ENCODE measurements around the gene USP32. TPM values are rescaled to one million over a fixed set of nuclear protein-coding genes. Genes with fewer than 3 reads are reported as not detected.
A peak's percentile ranks its signal among the peaks of the same experiment; 100 is the strongest.

The USP32 gene
- total RNA-seq, 2 donors from 2014 or later, result 54.1 to 74.3 TPM

DNA sequence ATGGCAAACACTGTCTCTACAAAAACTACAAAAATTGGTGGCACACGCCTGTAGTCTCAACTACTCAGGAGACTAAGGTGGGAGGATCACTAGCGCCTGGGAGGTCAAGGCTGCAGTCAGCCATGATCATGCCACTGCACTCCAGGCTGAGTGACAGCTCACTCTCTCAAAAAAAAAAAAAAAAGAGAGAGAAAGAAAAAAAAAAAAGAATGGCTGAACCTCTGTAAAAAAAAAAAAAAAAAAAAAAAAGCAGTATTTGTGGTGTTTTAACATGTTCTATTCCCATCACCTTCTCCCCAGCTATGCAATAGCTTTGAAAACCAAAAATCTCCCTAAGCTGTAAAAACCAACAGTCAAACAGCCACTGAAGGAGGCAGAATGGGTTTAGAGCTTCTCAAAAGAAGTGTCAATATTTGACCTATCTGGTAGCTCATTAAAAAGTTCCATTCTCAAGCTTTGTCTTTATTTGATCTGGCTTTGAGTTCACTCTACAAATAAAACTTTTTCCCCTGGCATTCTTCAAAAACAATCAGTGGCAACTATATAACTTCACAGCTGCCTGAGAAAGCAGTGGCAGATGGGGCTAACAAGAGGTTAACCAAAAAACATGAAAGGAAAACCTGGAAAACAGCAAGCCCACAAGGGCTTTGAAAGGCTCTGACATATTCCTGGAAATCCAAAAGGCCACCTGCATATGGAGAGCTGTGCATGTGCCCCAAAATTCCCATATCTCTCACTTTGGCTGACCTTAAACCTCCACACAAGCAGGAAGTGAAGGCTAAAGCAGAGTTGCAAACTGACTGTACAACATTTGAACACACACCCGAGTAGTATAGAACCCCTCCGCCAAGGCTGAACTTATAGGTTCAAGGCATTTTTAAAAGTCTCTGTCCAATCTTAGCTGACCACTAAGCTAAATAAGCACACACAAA lies 36.0 kb downstream of the USP32 start:
- Mint-ChIP-seq H3K4me3 (no peak overlapping the region), H3K4me1 (peaks cover 35% of the 10 kb centered on the region), H3K27me3 (ENCODE audit: insufficient read depth) (no peaks in the 10 kb centered on the region), H3K9me3 (no peaks in the 10 kb centered on the region), H3K27ac (peak overlapping the region; percentile 85), H3K36me3 (ENCODE audit: low read depth) (peaks cover 4% of the 10 kb centered on the region)
- H3K4me1 ChIP-seq (ENCODE audit: control insufficient read depth, insufficient read depth, low read length), result peaks cover 11% of the 10 kb centered on the region
- H3K27ac ChIP-seq (ENCODE audit: low read depth, low read length), result no peak overlapping the region
- no peaks in the 10 kb centered on the region for H3K27me3 ChIP-seq (ENCODE audit: control insufficient read depth, insufficient read depth, low read length, poor library complexity, severe bottlenecking)
- no peaks in the 10 kb centered on the region for H3K36me3 ChIP-seq (ENCODE audit: control insufficient read depth, insufficient read depth, low read length)
- TF ChIP-seq, protein P1, sequence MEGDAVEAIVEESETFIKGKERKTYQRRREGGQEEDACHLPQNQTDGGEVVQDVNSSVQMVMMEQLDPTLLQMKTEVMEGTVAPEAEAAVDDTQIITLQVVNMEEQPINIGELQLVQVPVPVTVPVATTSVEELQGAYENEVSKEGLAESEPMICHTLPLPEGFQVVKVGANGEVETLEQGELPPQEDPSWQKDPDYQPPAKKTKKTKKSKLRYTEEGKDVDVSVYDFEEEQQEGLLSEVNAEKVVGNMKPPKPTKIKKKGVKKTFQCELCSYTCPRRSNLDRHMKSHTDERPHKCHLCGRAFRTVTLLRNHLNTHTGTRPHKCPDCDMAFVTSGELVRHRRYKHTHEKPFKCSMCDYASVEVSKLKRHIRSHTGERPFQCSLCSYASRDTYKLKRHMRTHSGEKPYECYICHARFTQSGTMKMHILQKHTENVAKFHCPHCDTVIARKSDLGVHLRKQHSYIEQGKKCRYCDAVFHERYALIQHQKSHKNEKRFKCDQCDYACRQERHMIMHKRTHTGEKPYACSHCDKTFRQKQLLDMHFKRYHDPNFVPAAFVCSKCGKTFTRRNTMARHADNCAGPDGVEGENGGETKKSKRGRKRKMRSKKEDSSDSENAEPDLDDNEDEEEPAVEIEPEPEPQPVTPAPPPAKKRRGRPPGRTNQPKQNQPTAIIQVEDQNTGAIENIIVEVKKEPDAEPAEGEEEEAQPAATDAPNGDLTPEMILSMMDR (conservative IDR thresholded peaks at IDR 0.05), result no peak
- no peak for DNase-seq
- 83 to 93% methylated on average over 1 to 4 of the region's 4 CpGs for WGBS, 2 experiments (ENCODE audit: insufficient coverage in 1 of 2, insufficient read length in 1 of 2)
- no peak overlapping the region for H3K4me3 ChIP-seq (ENCODE audit: low read length)
- no peaks in the 10 kb centered on the region for H3K9me3 ChIP-seq (ENCODE audit: control insufficient read depth, low read length)
- no peak overlapping the region for H3K9ac ChIP-seq (ENCODE audit: extremely low read depth, low read length, poor library complexity, severe bottlenecking)

DNA sequence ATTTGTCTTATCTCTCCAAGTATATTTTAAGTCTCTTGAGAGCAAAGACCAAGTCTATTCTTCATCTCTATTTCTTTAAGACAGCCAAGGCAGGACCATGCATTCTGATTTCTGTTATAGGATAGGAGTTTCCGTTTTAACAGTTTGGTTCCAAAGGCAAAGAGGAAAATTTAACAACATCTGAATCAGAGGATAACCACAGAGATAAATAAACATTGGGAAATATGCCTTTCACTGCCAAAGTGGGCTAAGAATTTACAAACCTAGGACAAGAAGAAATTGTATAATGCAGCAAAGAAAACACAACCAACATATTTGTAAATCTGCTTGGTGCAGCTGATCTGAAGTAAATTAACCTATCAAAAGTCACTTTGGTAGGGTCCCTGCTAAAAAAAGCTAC lies 37.7 kb downstream of the USP32 start:
- Histone ChIP-seq H3K27ac (ENCODE audit: low read depth, low read length) (no peak overlapping the region), H3K9me3 (ENCODE audit: control insufficient read depth, low read length) (no peaks in the 10 kb centered on the region), H3K36me3 (ENCODE audit: control insufficient read depth, insufficient read depth, low read length) (no peaks in the 10 kb centered on the region), H3K27me3 (ENCODE audit: control insufficient read depth, insufficient read depth, low read length, poor library complexity, severe bottlenecking) (no peaks in the 10 kb centered on the region), H3K9ac (ENCODE audit: extremely low read depth, low read length, poor library complexity, severe bottlenecking) (no peak overlapping the region), H3K4me1 (ENCODE audit: control insufficient read depth, insufficient read depth, low read length) (peaks cover 11% of the 10 kb centered on the region), H3K4me3 (ENCODE audit: low read length) (no peak overlapping the region)
- no peak overlapping the region for H3K27ac Mint-ChIP-seq
- no peaks in the 10 kb centered on the region for H3K27me3 Mint-ChIP-seq (ENCODE audit: insufficient read depth)
- peaks cover 4% of the 10 kb centered on the region for H3K36me3 Mint-ChIP-seq (ENCODE audit: low read depth)
- H3K9me3 Mint-ChIP-seq, result no peaks in the 10 kb centered on the region
- no peak for DNase-seq
- H3K4me1 Mint-ChIP-seq, result peaks cover 37% of the 10 kb centered on the region
- H3K4me3 Mint-ChIP-seq, result no peak overlapping the region
- TF ChIP-seq, protein P1 (conservative IDR thresholded peaks at IDR 0.05), result no peak
- 89% methylated on average over 1 of the region's 1 CpG; no CpG with 5 or more reads in 1 of the 2 experiments for WGBS, 2 experiments (ENCODE audit: insufficient coverage in 1 of 2, insufficient read length in 1 of 2)

GRCh38 chr17:60353773-60354172 lies 38.2 kb downstream of the USP32 start:
- 95 to 100% methylated on average over 2 to 3 of the region's 4 CpGs for WGBS, 2 experiments (ENCODE audit: insufficient coverage in 1 of 2, insufficient read length in 1 of 2)
- Mint-ChIP-seq H3K4me1 (peaks cover 37% of the 10 kb centered on the region), H3K9me3 (no peaks in the 10 kb centered on the region), H3K27ac (no peak overlapping the region), H3K27me3 (ENCODE audit: insufficient read depth) (no peaks in the 10 kb centered on the region), H3K36me3 (ENCODE audit: low read depth) (peaks cover 4% of the 10 kb centered on the region), H3K4me3 (no peak overlapping the region)
- peaks cover 11% of the 10 kb centered on the region for H3K4me1 ChIP-seq (ENCODE audit: control insufficient read depth, insufficient read depth, low read length)
- no peak for DNase-seq
- H3K4me3 ChIP-seq (ENCODE audit: low read length), result no peak overlapping the region
- TF ChIP-seq, protein P1 (conservative IDR thresholded peaks at IDR 0.05), result no peak
- H3K9ac ChIP-seq (ENCODE audit: extremely low read depth, low read length, poor library complexity, severe bottlenecking), result no peak overlapping the region
- no peak overlapping the region for H3K27ac ChIP-seq (ENCODE audit: low read depth, low read length)
- H3K9me3 ChIP-seq (ENCODE audit: control insufficient read depth, low read length), result no peaks in the 10 kb centered on the region
- no peaks in the 10 kb centered on the region for H3K27me3 ChIP-seq (ENCODE audit: control insufficient read depth, insufficient read depth, low read length, poor library complexity, severe bottlenecking)
- no peaks in the 10 kb centered on the region for H3K36me3 ChIP-seq (ENCODE audit: control insufficient read depth, insufficient read depth, low read length)

All from endodermal cell (in vitro differentiated cells).